Trophoblast cell (in vitro differentiated cells and primary cell): ENCODE measurements around the gene COMMD4.
"Not testable (repeated sequence)": the region's sequence is repeated elsewhere in the genome, so short reads cannot be mapped to it uniquely, and the experiment has no call there.

Source experiments
- DNase-seq, 2 donors: peaks; one replicate each; pipeline ENCODE4 v3.0.0-alpha.2; 2016
- H2AFZ ChIP-seq: 2 replicates; pipeline ENCODE4 v1.6.1; 2013; ENCODE audit warnings: low read length, moderate library complexity, mild to moderate bottlenecking; ENCODE audit not compliant: insufficient read depth, poor library complexity
- H2AK5ac ChIP-seq: 2 replicates; pipeline ENCODE4 v1.6.1; 2013; ENCODE audit warnings: mild to moderate bottlenecking, low read length
- H2BK120ac ChIP-seq: 2 replicates; pipeline ENCODE4 v1.6.1; 2013; ENCODE audit warnings: low read length, mild to moderate bottlenecking, moderate library complexity; ENCODE audit not compliant: insufficient read depth, poor library complexity
- H2BK12ac ChIP-seq: 2 replicates; pipeline ENCODE4 v1.6.1; 2013; ENCODE audit warnings: mild to moderate bottlenecking, low read length, moderate library complexity
- H2BK5ac ChIP-seq: 2 replicates; pipeline ENCODE4 v1.6.1; 2013; ENCODE audit warnings: low read length, low read depth, moderate library complexity, mild to moderate bottlenecking; ENCODE audit not compliant: poor library complexity
- H3K14ac ChIP-seq: 2 replicates; pipeline ENCODE4 v1.6.1; 2013; ENCODE audit warnings: mild to moderate bottlenecking, low read length
- H3K18ac ChIP-seq: 2 replicates; pipeline ENCODE4 v1.6.1; 2013; ENCODE audit warnings: mild to moderate bottlenecking, low read length
- H3K23ac ChIP-seq: 2 replicates; pipeline ENCODE4 v1.6.1; 2013; ENCODE audit warnings: low read length
- H3K27ac ChIP-seq: 2 replicates; pipeline ENCODE4 v1.5.1; 2013; ENCODE audit warnings: low read depth, mild to moderate bottlenecking, inconsistent platforms, low read length, moderate library complexity
- H3K27me3 ChIP-seq: 2 replicates; pipeline ENCODE4 v1.6.1; 2013; ENCODE audit warnings: inconsistent platforms, mild to moderate bottlenecking, low read length, moderate library complexity; ENCODE audit not compliant: insufficient read depth
- H3K36me3 ChIP-seq, 2 experiments: 1 replicate in 1 of 2; 2 replicates in 1 of 2; pipeline ENCODE4 v1.6.1; 2013; ENCODE audit warnings: low read length in 2 of 2, mild to moderate bottlenecking in 2 of 2, moderate library complexity in 1 of 2; ENCODE audit not compliant: insufficient read depth in 2 of 2, control insufficient read depth in 1 of 2
- H3K4ac ChIP-seq: 2 replicates; pipeline ENCODE4 v1.6.1; 2013; ENCODE audit warnings: low read depth, mild to moderate bottlenecking, low read length, moderate library complexity
- H3K4me1 ChIP-seq, 2 experiments: 1 replicate in 1 of 2; 2 replicates in 1 of 2; pipeline ENCODE4 v1.6.1; 2013; ENCODE audit warnings: low read length in 2 of 2, mild to moderate bottlenecking in 2 of 2, moderate library complexity in 1 of 2; ENCODE audit not compliant: insufficient read depth in 2 of 2, control insufficient read depth in 1 of 2
- H3K4me2 ChIP-seq: 2 replicates; pipeline ENCODE4 v1.6.1; 2013; ENCODE audit warnings: inconsistent platforms, mild to moderate bottlenecking, low read length, moderate library complexity
- H3K4me3 ChIP-seq: 2 replicates; pipeline ENCODE4 v1.5.1; 2013; ENCODE audit warnings: mild to moderate bottlenecking, low read depth, low read length, inconsistent platforms
- H3K79me1 ChIP-seq: one replicate; pipeline ENCODE4 v1.6.1; 2013; ENCODE audit warnings: low read length
- H3K79me2 ChIP-seq: 2 replicates; pipeline ENCODE4 v1.6.1; 2013; ENCODE audit warnings: low read length, mild to moderate bottlenecking; ENCODE audit not compliant: control insufficient read depth, insufficient read depth, poor library complexity
- H3K9ac ChIP-seq: 2 replicates; pipeline ENCODE4 v1.6.1; 2013; ENCODE audit warnings: mild to moderate bottlenecking, low read length
- H3K9me3 ChIP-seq: 2 replicates; pipeline ENCODE4 v1.6.1; 2013; ENCODE audit warnings: low read depth, mild to moderate bottlenecking, control low read depth, inconsistent platforms, low read length; ENCODE audit not compliant: insufficient read depth
- H4K12ac ChIP-seq: 2 replicates; pipeline ENCODE4 v1.6.1; 2013; ENCODE audit warnings: low read depth, mild to moderate bottlenecking, low read length, moderate library complexity
- H4K8ac ChIP-seq: 2 replicates; pipeline ENCODE4 v1.6.1; 2013; ENCODE audit warnings: low read depth, mild to moderate bottlenecking, low read length, moderate library complexity
- H4K91ac ChIP-seq: one replicate; pipeline ENCODE4 v1.6.1; 2013; ENCODE audit warnings: low read depth, mild to moderate bottlenecking, low read length, moderate library complexity
- WGBS: extraction: QIAGEN DNeasy Blood & Tissue Kit; methylation state at CpG from one replicate; pipeline ENCODE4 v1.1.7; 2013; ENCODE audit warnings: missing lambda C conversion rate; ENCODE audit not compliant: insufficient read length, insufficient coverage; ENCODE audit errors: extremely low coverage; 5-methylcytosine and 5-hydroxymethylcytosine counted together

The COMMD4 gene

DNA sequence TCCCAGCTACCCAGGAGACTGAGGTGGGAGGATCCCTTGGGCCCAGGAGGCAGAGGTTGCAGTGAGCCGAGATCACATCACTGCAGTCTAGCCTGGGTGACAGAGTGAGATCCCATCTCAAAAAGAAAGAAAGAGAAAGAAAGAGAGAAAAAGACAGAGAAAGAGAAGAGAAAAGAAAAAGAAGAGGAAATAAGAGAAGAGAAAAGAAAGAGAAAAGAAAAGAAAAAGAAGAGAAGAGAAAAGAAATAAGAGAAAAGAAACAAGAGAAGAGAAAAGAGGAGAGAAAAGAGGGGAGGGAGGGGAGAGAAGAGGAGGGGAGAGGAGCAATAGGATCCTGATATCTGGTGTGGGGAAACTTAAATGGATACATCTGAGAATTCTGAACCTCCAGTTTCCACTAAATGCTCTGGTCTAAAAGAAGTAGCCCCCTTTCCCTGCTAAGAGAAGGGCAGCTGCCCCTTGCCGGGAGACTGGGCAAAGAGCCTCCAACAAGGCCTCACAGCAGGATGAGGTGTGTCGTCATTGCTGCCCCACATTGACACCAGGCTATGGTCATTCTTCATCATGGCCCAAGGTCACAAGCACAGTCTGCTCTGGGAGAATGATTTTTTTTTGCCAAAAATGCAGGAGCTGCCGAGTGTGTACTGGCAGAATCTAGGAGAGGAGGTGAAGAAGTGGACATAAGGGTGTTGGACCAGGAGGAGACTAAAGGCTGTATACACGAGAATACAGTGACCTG, 21.1 kb upstream of the COMMD4 start:
- H3K27me3 ChIP-seq, result no peaks in the 10 kb centered on the region
- H3K9ac ChIP-seq, result no peak overlapping the region
- no CpG with 5 or more reads among the region's 5 CpGs for WGBS
- no peak overlapping the region for H2BK12ac ChIP-seq
- H4K12ac ChIP-seq, result no peak overlapping the region
- no peak overlapping the region for H3K14ac ChIP-seq
- H2BK120ac ChIP-seq, result no peak overlapping the region
- no peaks in the 10 kb centered on the region for H3K79me1 ChIP-seq
- H3K4ac ChIP-seq, result no peak overlapping the region
- H3K36me3 ChIP-seq, result no peaks in the 10 kb centered on the region
- no peak overlapping the region for H2AFZ ChIP-seq
- no peak overlapping the region for H3K4me3 ChIP-seq
- no peak for DNase-seq
- no peak overlapping the region for H3K27ac ChIP-seq
- H3K18ac ChIP-seq, result no peak overlapping the region
- H3K9me3 ChIP-seq, result no peaks in the 10 kb centered on the region
- no peak overlapping the region for H4K91ac ChIP-seq
- H3K23ac ChIP-seq, result no peak overlapping the region
- no peak overlapping the region for H4K8ac ChIP-seq
- H3K4me1 ChIP-seq, result no peaks in the 10 kb centered on the region
- H3K79me2 ChIP-seq, result no peaks in the 10 kb centered on the region
- H2BK5ac ChIP-seq, result no peak overlapping the region
- H3K4me2 ChIP-seq, result no peak overlapping the region
- H2AK5ac ChIP-seq, result no peak overlapping the region

DNA sequence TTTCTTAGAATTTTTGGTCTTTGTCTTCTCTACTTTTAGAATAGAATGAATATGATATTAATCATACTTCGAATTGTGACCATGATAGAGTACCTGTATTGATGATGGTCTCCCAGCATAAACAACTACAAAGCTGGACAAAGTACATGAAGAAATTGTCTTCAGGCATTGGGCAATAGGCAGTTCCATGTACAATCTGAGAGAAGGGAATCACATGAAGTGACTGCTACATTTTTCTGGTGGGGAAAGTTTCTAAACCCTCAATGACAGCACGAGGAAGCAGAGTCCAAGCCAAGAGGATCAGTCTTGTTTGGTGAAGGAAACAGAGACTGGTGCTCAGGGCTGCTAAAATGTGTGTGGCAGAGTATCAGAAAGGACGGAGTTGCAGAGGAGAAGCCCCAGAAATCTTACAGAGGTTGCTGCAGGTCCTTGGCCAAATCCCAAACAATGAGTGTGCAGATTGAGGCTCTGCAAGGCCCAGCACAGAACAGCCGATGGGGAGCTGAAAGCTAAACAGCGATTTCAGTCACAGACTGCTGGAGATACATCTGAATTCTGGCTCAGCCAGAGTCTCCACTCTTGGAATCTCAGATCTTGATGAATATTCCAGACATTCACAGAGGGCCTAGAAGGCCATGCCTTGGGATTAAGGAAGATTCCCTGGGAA, 16.5 kb upstream of the COMMD4 start:
- not testable (repeated sequence) for H3K36me3 ChIP-seq, H3K4ac ChIP-seq, H3K9me3 ChIP-seq, H3K79me2 ChIP-seq, H3K18ac ChIP-seq, DNase-seq, H2BK120ac ChIP-seq, H4K12ac ChIP-seq, H3K23ac ChIP-seq, H3K4me3 ChIP-seq, H3K79me1 ChIP-seq, H4K91ac ChIP-seq, H3K27me3 ChIP-seq, H2BK5ac ChIP-seq, H2AFZ ChIP-seq, H3K4me2 ChIP-seq, H3K9ac ChIP-seq, H2BK12ac ChIP-seq, H4K8ac ChIP-seq, H2AK5ac ChIP-seq, H3K14ac ChIP-seq, H3K4me1 ChIP-seq, H3K27ac ChIP-seq
- no CpG with 5 or more reads among the region's 5 CpGs for WGBS

DNA sequence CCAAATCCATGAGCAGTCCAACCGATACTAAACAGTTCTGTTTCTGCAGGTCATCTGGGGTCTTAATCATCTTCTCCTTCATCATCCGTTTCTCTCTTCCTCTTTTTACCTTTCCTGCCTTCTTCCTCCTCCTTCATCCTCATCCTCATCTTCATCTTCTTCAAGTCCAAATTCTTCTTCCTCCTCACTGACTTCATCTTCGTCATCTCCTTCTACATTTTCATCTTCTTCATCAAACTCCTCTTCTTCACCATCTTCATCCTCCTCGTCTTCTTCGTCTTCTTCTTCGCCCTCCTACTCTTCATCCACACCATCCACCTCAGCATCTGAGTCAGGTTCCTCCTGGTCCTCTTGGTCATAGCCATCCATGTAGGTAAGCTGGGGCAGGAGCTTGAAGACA, 14.2 kb upstream of the COMMD4 start:
- Histone ChIP-seq H2BK12ac (no peak overlapping the region), H3K36me3 (no peaks in the 10 kb centered on the region), H4K91ac (no peak overlapping the region), H3K4ac (no peak overlapping the region), H3K4me1 (no peaks in the 10 kb centered on the region), H3K79me2 (no peaks in the 10 kb centered on the region), H2AK5ac (no peak overlapping the region), H3K79me1 (no peaks in the 10 kb centered on the region), H4K12ac (no peak overlapping the region), H2BK120ac (no peak overlapping the region), H4K8ac (no peak overlapping the region), H3K23ac (no peak overlapping the region), H3K9me3 (no peaks in the 10 kb centered on the region), H3K9ac (no peak overlapping the region), H3K4me2 (no peak overlapping the region), H3K27me3 (no peaks in the 10 kb centered on the region), H3K27ac (no peak overlapping the region), H2BK5ac (no peak overlapping the region), H3K4me3 (no peak overlapping the region), H3K18ac (no peak overlapping the region), H2AFZ (no peak overlapping the region), H3K14ac (no peak overlapping the region)
- 100% methylated on average over 5 of the region's 6 CpGs for WGBS
- DNase-seq, result no peak

DNA sequence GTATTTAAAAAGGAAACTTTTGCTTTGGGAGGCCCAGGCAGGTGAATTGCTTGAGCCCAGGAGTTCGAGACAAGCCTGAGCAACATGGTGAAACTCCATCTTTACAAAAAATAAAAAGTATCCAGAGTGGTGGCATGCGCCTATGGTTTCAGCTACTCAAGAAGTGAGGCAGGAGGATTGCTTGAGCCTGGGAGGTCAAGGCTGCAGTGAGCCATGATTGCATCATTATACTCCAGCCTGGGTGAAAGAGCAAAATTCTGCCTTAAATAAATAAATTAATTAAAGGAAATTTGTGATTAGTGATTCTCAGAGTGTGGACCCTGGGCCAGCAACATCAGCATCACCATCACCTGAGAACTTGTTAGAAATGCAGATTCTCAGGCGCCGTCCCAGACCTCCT, 9.9 kb upstream of the COMMD4 start:
- Histone ChIP-seq H2AFZ (no peak overlapping the region), H3K23ac (no peak overlapping the region), H3K4me3 (no peak overlapping the region), H2BK12ac (no peak overlapping the region), H3K9me3 (no peaks in the 10 kb centered on the region), H3K4me2 (no peak overlapping the region), H3K4ac (no peak overlapping the region), H4K12ac (no peak overlapping the region), H3K79me2 (no peaks in the 10 kb centered on the region), H3K18ac (no peak overlapping the region), H2AK5ac (no peak overlapping the region), H3K9ac (no peak overlapping the region), H2BK5ac (no peak overlapping the region), H3K36me3 (no peaks in the 10 kb centered on the region), H3K4me1 (no peaks in the 10 kb centered on the region), H3K14ac (no peak overlapping the region), H2BK120ac (no peak overlapping the region), H4K8ac (no peak overlapping the region), H3K27ac (no peak overlapping the region), H3K79me1 (no peaks in the 10 kb centered on the region), H3K27me3 (no peaks in the 10 kb centered on the region), H4K91ac (no peak overlapping the region)
- WGBS, result no CpG with 5 or more reads among the region's 4 CpGs
- no peak for DNase-seq
